Measurements from ENCODE around the gene RCAN2.

Gene RCAN2

GRCh38 chr6:46287681-46288080, 203.6 kb downstream of the RCAN2 start:
- no peak for DNase-seq

- no peak for DNase-seq
Observed at GRCh38 chr6:46287043-46287442, 204.2 kb downstream of the RCAN2 start.

- no peak for DNase-seq
Observed at GRCh38 chr6:46284475-46284874, 206.8 kb downstream of the RCAN2 start.

- DNase-seq, result no peak
Observed at GRCh38 chr6:46281110-46281509, 210.1 kb downstream of the RCAN2 start.

GRCh38 chr6:46279874-46280273, 211.4 kb downstream of the RCAN2 start:
- DNase-seq, result no peak

GRCh38 chr6:46276576-46277142, 214.6 kb downstream of the RCAN2 start:
- no peak for DNase-seq

- no peak for DNase-seq
Observed at GRCh38 chr6:46274502-46274901, 216.7 kb downstream of the RCAN2 start.

GRCh38 chr6:46273911-46274310, 217.3 kb downstream of the RCAN2 start:
- no peak for DNase-seq

- DNase-seq, result no peak
Observed at GRCh38 chr6:46271728-46272127, 219.5 kb downstream of the RCAN2 start.

- DNase-seq, result no peak
Observed at GRCh38 chr6:46271107-46271506, 220.1 kb downstream of the RCAN2 start.

- no peak for DNase-seq
Observed at GRCh38 chr6:46270336-46270735, 220.9 kb downstream of the RCAN2 start.

- no peak for DNase-seq
Observed at GRCh38 chr6:46269447-46270229, 221.6 kb downstream of the RCAN2 start.

GRCh38 chr6:46267515-46267914, 223.7 kb downstream of the RCAN2 start:
- no peak for DNase-seq

GRCh38 chr6:46265373-46265772, 225.9 kb downstream of the RCAN2 start:
- DNase-seq, result no peak

GRCh38 chr6:46263707-46264086, 227.6 kb downstream of the RCAN2 start:
- no peak for DNase-seq

GRCh38 chr6:46262928-46263706, 228.1 kb downstream of the RCAN2 start:
- DNase-seq, result no peak

GRCh38 chr6:46258249-46258648, 233.0 kb downstream of the RCAN2 start:
- no peak for DNase-seq

- DNase-seq, result no peak
Observed at GRCh38 chr6:46255528-46255927, 235.7 kb downstream of the RCAN2 start.

- no peak for DNase-seq
Observed at GRCh38 chr6:46254946-46255345, 236.3 kb downstream of the RCAN2 start.

- no peak for DNase-seq
Observed at GRCh38 chr6:46254331-46254730, 236.9 kb downstream of the RCAN2 start.

GRCh38 chr6:46251583-46252339, 239.5 kb downstream of the RCAN2 start:
- DNase-seq, result no peak

GRCh38 chr6:46248143-46248542, 243.1 kb downstream of the RCAN2 start:
- no peak for DNase-seq

GRCh38 chr6:46246727-46247126, 244.5 kb downstream of the RCAN2 start:
- DNase-seq, result no peak
